Small intestine (tissue), 7 donors: Measurements from ENCODE around the gene DAB2. TPM values are rescaled to one million over a fixed set of nuclear protein-coding genes. Genes with fewer than 3 reads are reported as not detected.

Experiments used
- DNase-seq, 2 donors: peaks; one replicate each; pipeline versions ENCODE4 v3.0.0 to v3.0.0-alpha.2; 2013
- FAIRE-seq: peaks from 2 replicates; lab custom pipeline; 2012; peaks lifted over from hg19 to GRCh38; lab: Jason Lieb, UNC
- H3K27ac ChIP-seq, 3 donors: one replicate each; pipeline ENCODE4 v1.5.1; 2013; ENCODE audit warnings: low read length in 2 of 3, mild to moderate bottlenecking in 2 of 3, control low read depth in 1 of 3, inconsistent platforms in 1 of 3, low read depth in 1 of 3, moderate library complexity in 1 of 3
- H3K27me3 ChIP-seq, 3 donors: one replicate each; pipeline ENCODE4 v1.6.1; 2013; ENCODE audit warnings: low read length in 3 of 3, inconsistent platforms in 1 of 3; ENCODE audit not compliant: control insufficient read depth in 3 of 3, insufficient read depth in 3 of 3
- H3K36me3 ChIP-seq, 3 donors: one replicate each; pipeline ENCODE4 v1.6.1; 2013; ENCODE audit warnings: low read length in 3 of 3, inconsistent platforms in 1 of 3, low read depth in 1 of 3, mild to moderate bottlenecking in 1 of 3, moderate library complexity in 1 of 3; ENCODE audit not compliant: control insufficient read depth in 3 of 3, insufficient read depth in 2 of 3
- H3K4me1 ChIP-seq, 3 donors: one replicate each; pipeline ENCODE4 v1.6.1; 2013; ENCODE audit warnings: low read length in 2 of 3, inconsistent platforms in 1 of 3, low read depth in 1 of 3, mild to moderate bottlenecking in 1 of 3, moderate library complexity in 1 of 3; ENCODE audit not compliant: control insufficient read depth in 3 of 3, insufficient read depth in 2 of 3
- H3K4me3 ChIP-seq, 3 donors: one replicate each; pipeline ENCODE4 v1.5.1; 2013; ENCODE audit warnings: low read length in 3 of 3, control low read depth in 1 of 3, inconsistent platforms in 1 of 3, low read depth in 1 of 3, mild to moderate bottlenecking in 1 of 3, moderate library complexity in 1 of 3
- H3K9me3 ChIP-seq, 2 donors: one replicate each; pipeline ENCODE4 v1.6.1; 2013; ENCODE audit warnings: low read depth in 1 of 2, low read length in 1 of 2; ENCODE audit not compliant: control insufficient read depth in 2 of 2, insufficient read depth in 1 of 2
- WGBS, 3 donors: extraction: QIAGEN DNeasy Blood & Tissue Kit; methylation state at CpG; one replicate each; pipeline ENCODE4 v1.1.7; 2013; 5-methylcytosine and 5-hydroxymethylcytosine counted together
- polyA plus RNA-seq, 4 donors: library from polyadenylated mRNA; stranded (reverse) in 3 of 4; unstranded in 1 of 4; fragments of 200-250 nt in 3 of 4; fragments of 120-200 nt in 1 of 4; gene quantifications; one replicate each; pipeline versions ENCODE4 v1.2.1 to v1.2.3, GENCODE V29; 2013
- donor health status: healthy with polysubstance abuse.
- donor health status: control.
- donor health status: control.
- donor health status: Bipolar disorder and iron deficiency.
- donor health status: healthy.

DAB2 gene
- polyA plus RNA-seq, 4 donors = 1.1 to 201 (median 9.9) TPM

- Histone ChIP-seq H3K4me3 (no peak overlapping the region), H3K27ac (no peak overlapping the region), H3K9me3 (peaks cover 0 to 11% of the 10 kb centered on the region in 2 donors), H3K36me3 (no peaks in the 10 kb centered on the region), H3K4me1 (no peaks in the 10 kb centered on the region), H3K27me3 (no peaks in the 10 kb centered on the region)
- WGBS, 3 donors = 54 to 62% (median 57%) methylated on average over 1 of the region's 1 CpG
- no peak for FAIRE-seq
- DNase-seq = no peak
These were observed 70.9 kb downstream of the DAB2 start for GRCh38 chr5:39353717-39354399.

DNA sequence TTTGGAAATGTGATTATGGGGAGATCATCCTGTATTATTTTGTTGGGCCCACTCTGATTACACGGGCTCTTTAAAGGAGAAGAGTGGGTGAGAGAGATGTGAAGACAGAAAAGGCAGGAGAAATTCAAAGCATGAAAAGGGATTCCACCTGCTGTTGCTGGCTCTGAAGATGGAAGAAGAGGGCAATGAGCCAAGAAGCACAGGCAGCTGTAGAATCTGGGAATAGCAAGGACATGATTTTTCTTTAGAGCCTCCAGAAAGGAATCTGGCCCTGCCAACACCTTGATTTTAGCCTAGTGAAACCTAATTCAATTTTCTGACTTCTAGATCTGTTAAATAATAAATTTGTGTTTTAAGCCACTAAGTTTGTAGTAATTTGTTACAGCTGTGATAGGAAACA is 71.8 kb downstream of the DAB2 start:
- Histone ChIP-seq H3K9me3 (peaks cover 0 to 11% of the 10 kb centered on the region in 2 donors), H3K27me3 (no peaks in the 10 kb centered on the region), H3K27ac (no peak overlapping the region), H3K4me1 (no peaks in the 10 kb centered on the region), H3K36me3 (no peaks in the 10 kb centered on the region), H3K4me3 (no peak overlapping the region)
- DNase-seq (no peak), FAIRE-seq (no peak)
- WGBS, 3 donors = 72 to 92% (median 88%) methylated on average over 1 of the region's 1 CpG

DNA sequence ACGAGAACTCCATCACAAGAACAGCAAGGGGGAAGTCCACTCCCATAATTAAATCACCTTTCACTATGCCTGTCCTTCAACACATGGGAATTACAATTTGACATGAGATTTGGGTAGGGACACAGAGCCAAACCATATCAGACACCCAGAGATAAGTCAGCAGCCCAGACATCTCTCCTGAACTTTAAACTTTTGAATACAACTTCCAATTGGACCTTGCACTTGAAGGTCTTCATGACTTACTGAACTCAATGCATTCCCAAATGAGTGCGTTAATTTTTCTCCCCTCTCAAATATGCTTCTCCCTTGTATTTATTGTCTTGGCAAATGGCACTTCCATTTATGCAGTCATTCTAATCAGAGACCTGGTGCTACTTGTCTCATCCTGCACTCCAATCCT is 72.6 kb downstream of the DAB2 start:
- Histone ChIP-seq H3K27ac (no peak overlapping the region), H3K4me3 (no peak overlapping the region), H3K9me3 (peaks cover 0 to 11% of the 10 kb centered on the region in 2 donors), H3K27me3 (no peaks in the 10 kb centered on the region), H3K36me3 (no peaks in the 10 kb centered on the region), H3K4me1 (no peaks in the 10 kb centered on the region)
- DNase-seq = no peak
- FAIRE-seq = no peak
- WGBS, 3 donors = 64 to 86% (median 75%) methylated on average over 2 of the region's 2 CpGs

DNA sequence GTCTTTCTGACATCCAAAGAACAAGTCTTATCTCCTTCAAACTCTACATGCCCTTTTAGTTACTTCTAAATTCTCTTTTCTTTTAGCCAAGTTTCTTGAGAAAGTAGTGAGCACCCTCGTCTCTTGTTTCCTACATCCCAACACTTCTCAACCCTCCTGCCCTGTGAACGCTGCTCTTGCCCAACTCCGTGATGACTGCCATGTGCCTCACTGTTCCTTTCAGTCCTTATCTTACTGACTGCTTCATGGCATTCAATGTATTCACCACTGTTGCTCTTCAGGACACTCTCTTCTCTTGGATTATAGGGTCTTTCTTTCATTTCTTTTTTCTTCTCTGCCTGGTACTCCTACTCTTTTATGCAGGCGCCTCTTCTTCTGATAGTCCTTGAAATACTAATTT is 75.3 kb downstream of the DAB2 start:
- H3K27me3 ChIP-seq = no peaks in the 10 kb centered on the region
- FAIRE-seq = no peak
- H3K36me3 ChIP-seq = no peaks in the 10 kb centered on the region
- H3K9me3 ChIP-seq = peaks cover 0 to 11% of the 10 kb centered on the region in 2 donors
- H3K27ac ChIP-seq = no peak overlapping the region
- no peaks in the 10 kb centered on the region for H3K4me1 ChIP-seq
- no peak for DNase-seq
- no peak overlapping the region for H3K4me3 ChIP-seq
- 81 to 89% (median 88%) methylated on average over 4 of the region's 4 CpGs for WGBS, 3 donors

- WGBS, 3 donors = 96 to 100% (median 96%) methylated on average over 1 of the region's 1 CpG
These were observed 82.3 kb downstream of the DAB2 start for GRCh38 chr5:39342460-39342859.

GRCh38 chr5:39341896-39342295 is 82.9 kb downstream of the DAB2 start:
- DNase-seq (no peak), FAIRE-seq (no peak)
- Histone ChIP-seq H3K27ac (no peak overlapping the region), H3K4me3 (no peak overlapping the region), H3K27me3 (no peaks in the 10 kb centered on the region), H3K36me3 (no peaks in the 10 kb centered on the region), H3K9me3 (no peaks in the 10 kb centered on the region), H3K4me1 (no peaks in the 10 kb centered on the region)
- WGBS, 3 donors = 75 to 87% (median 77%) methylated on average over 1 of the region's 1 CpG

More at GRCh38 chr5:39342460-39342859, 82.3 kb downstream of the DAB2 start:
- Histone ChIP-seq H3K27ac (no peak overlapping the region), H3K27me3 (no peaks in the 10 kb centered on the region), H3K4me1 (no peaks in the 10 kb centered on the region), H3K4me3 (no peak overlapping the region), H3K9me3 (no peaks in the 10 kb centered on the region), H3K36me3 (no peaks in the 10 kb centered on the region)
- no peak for DNase-seq
- no peak for FAIRE-seq

DNA sequence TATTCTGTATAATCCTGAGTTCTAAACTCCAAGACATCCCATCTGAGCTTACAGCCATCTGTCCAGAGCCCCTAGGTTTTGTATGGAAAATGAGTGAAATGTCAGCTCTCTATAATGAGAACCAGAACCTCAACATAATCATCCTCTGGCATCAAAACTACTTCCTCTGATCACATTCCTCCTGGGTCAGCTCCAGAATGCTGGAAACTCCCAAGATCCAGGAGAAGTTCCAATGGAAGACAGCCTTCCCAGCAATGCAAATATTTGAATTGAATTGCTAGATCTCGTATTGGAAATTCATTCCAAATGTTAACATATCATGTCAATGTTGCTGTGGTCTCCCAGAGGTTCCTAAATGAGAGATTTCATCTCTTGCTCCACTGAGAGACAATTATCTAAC is 84.3 kb downstream of the DAB2 start:
- Histone ChIP-seq H3K4me3 (no peak overlapping the region), H3K27ac (no peak overlapping the region), H3K4me1 (no peaks in the 10 kb centered on the region), H3K27me3 (no peaks in the 10 kb centered on the region), H3K36me3 (no peaks in the 10 kb centered on the region), H3K9me3 (no peaks in the 10 kb centered on the region)
- FAIRE-seq (no peak), DNase-seq (no peak)
- 26 to 66% (median 48%) methylated on average over 1 of the region's 1 CpG for WGBS, 3 donors

DNA sequence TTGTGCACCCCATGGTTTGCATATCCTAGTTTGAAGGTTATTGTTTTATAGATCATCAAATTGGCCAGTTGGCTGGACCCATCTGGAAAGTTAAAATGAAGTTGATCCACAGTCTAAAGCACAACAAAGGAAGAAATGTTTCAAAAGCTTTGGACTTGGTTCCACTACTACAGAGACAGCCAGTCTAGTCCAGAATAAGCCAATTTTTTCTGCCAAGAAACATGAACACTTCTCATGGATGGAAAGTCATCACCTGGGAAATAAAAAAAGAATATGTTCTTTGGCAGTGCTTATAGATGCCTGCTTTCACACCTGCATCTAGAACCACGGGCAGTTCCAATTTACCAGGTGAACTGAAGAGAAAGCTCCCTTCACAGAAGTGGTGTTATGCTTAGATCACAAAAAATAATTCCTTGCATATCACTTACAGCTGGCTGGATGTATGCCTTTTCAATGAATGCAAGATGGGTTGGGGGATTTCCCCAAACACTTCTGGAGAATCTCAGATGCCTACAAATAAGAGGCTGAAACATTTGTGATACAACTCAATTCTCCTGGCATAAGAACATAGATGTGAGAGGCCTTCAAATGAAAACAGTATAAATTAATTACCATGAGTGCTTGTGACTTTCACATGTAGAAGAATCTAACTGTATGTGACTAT is 87.4 kb downstream of the DAB2 start:
- DNase-seq = no peak
- peaks cover 0 to 5% of the 10 kb centered on the region in 2 donors for H3K9me3 ChIP-seq
- 45 to 86% (median 55%) methylated on average over 1 of the region's 1 CpG for WGBS, 3 donors
- no peak overlapping the region for H3K27ac ChIP-seq
- no peaks in the 10 kb centered on the region for H3K36me3 ChIP-seq
- no peaks in the 10 kb centered on the region for H3K27me3 ChIP-seq
- H3K4me1 ChIP-seq = no peaks in the 10 kb centered on the region
- H3K4me3 ChIP-seq = no peak overlapping the region
- no peak for FAIRE-seq
